Mesenchymal stem cell (in vitro differentiated cells and primary cell): ENCODE measurements around the gene RNF126.

Source experiments
- DNase-seq: peaks from one replicate; pipeline ENCODE4 v3.0.0-alpha.2; 2013
- H2AFZ ChIP-seq: one replicate; pipeline ENCODE4 v1.6.1; 2013; ENCODE audit warnings: low read depth, mild to moderate bottlenecking, control low read depth, inconsistent platforms, low read length, moderate library complexity
- H2AK5ac ChIP-seq: 2 replicates; pipeline ENCODE4 v1.6.1; 2013; ENCODE audit warnings: low read length, moderate library complexity, mild to moderate bottlenecking, inconsistent platforms; ENCODE audit not compliant: severe bottlenecking
- H2BK120ac ChIP-seq: one replicate; pipeline ENCODE4 v1.6.1; 2013; ENCODE audit warnings: low read depth, mild to moderate bottlenecking, inconsistent platforms, low read length, moderate library complexity
- H2BK12ac ChIP-seq, 2 experiments: one replicate each; pipeline ENCODE4 v1.6.1; 2013; ENCODE audit warnings: inconsistent platforms in 2 of 2, low read length in 2 of 2, mild to moderate bottlenecking in 2 of 2, moderate library complexity in 2 of 2, control low read depth in 1 of 2
- H2BK15ac ChIP-seq: one replicate; pipeline ENCODE4 v1.6.1; 2013; ENCODE audit warnings: mild to moderate bottlenecking, low read depth, inconsistent platforms; ENCODE audit not compliant: poor library complexity, severe bottlenecking
- H2BK5ac ChIP-seq: 2 replicates; pipeline ENCODE4 v1.6.1; 2013; ENCODE audit warnings: low read depth, mild to moderate bottlenecking, low read length, control low read depth, inconsistent platforms; ENCODE audit not compliant: poor library complexity, severe bottlenecking
- H3K14ac ChIP-seq, 2 experiments: one replicate each; pipeline ENCODE4 v1.6.1; 2013; ENCODE audit warnings: inconsistent platforms in 2 of 2, low read length in 2 of 2, control low read depth in 1 of 2, mild to moderate bottlenecking in 1 of 2, moderate library complexity in 1 of 2
- H3K18ac ChIP-seq, 2 experiments: one replicate each; pipeline ENCODE4 v1.6.1; 2013; ENCODE audit warnings: inconsistent platforms in 2 of 2, low read length in 2 of 2, control low read depth in 1 of 2, low read depth in 1 of 2, mild to moderate bottlenecking in 1 of 2
- H3K23ac ChIP-seq, 2 experiments: one replicate each; pipeline ENCODE4 v1.6.1; 2013; ENCODE audit warnings: inconsistent platforms in 2 of 2, low read length in 2 of 2, mild to moderate bottlenecking in 2 of 2, moderate library complexity in 2 of 2, control low read depth in 1 of 2
- H3K27ac ChIP-seq: 2 replicates; pipeline ENCODE4 v1.5.1; 2013; ENCODE audit warnings: mild to moderate bottlenecking, moderate library complexity, low read length, control low read depth, inconsistent platforms; ENCODE audit not compliant: poor library complexity, severe bottlenecking
- H3K27me3 ChIP-seq, 2 experiments: 2 replicates each; pipeline versions ENCODE4 v1.6.1 to v1.7.0; 2013; ENCODE audit warnings: low read length in 2 of 2, mild to moderate bottlenecking in 2 of 2, moderate library complexity in 2 of 2, control low read depth in 1 of 2, inconsistent platforms in 1 of 2; ENCODE audit not compliant: control insufficient read depth in 1 of 2, insufficient read depth in 1 of 2
- H3K36me3 ChIP-seq, 2 experiments: 2 replicates each; pipeline versions ENCODE4 v1.6.1 to v1.7.0; 2013; ENCODE audit warnings: low read length in 2 of 2, control low read depth in 1 of 2, inconsistent platforms in 1 of 2, low read depth in 1 of 2, mild to moderate bottlenecking in 1 of 2; ENCODE audit not compliant: insufficient read depth in 2 of 2, control insufficient read depth in 1 of 2
- H3K4ac ChIP-seq, 2 experiments: one replicate each; pipeline ENCODE4 v1.6.1; 2013; ENCODE audit warnings: inconsistent platforms in 2 of 2, low read length in 2 of 2, mild to moderate bottlenecking in 2 of 2, moderate library complexity in 2 of 2, control low read depth in 1 of 2, low read depth in 1 of 2
- H3K4me1 ChIP-seq: 2 replicates; pipeline ENCODE4 v1.6.1; 2013; ENCODE audit warnings: low read depth, low read length, control low read depth; ENCODE audit not compliant: control insufficient read depth, insufficient read depth
- H3K4me2 ChIP-seq: 2 replicates; pipeline ENCODE4 v1.6.1; 2013; ENCODE audit warnings: low read length, mild to moderate bottlenecking, inconsistent platforms; ENCODE audit not compliant: poor library complexity, severe bottlenecking
- H3K4me3 ChIP-seq, 2 experiments: 2 replicates each; pipeline versions ENCODE4 v1.5.1 to v1.7.0; 2013; ENCODE audit warnings: low read length in 2 of 2, mild to moderate bottlenecking in 2 of 2, control low read depth in 1 of 2, low read depth in 1 of 2; ENCODE audit not compliant: insufficient read depth in 1 of 2
- H3K79me1 ChIP-seq: replicated peaks from 2 replicates; pipeline ENCODE4 v1.6.1; 2013; ENCODE audit warnings: mild to moderate bottlenecking, control low read depth, low read length, inconsistent platforms; ENCODE audit not compliant: poor library complexity, severe bottlenecking
- H3K9ac ChIP-seq: 2 replicates; pipeline ENCODE4 v1.7.0; 2013; ENCODE audit warnings: mild to moderate bottlenecking, low read length, moderate library complexity
- H3K9me3 ChIP-seq: 2 replicates; pipeline ENCODE4 v1.7.0; 2013; ENCODE audit warnings: mild to moderate bottlenecking, low read length; ENCODE audit not compliant: control insufficient read depth
- H4K8ac ChIP-seq: one replicate; pipeline ENCODE4 v1.6.1; 2013; ENCODE audit warnings: inconsistent platforms, mild to moderate bottlenecking, low read length, moderate library complexity
- H4K91ac ChIP-seq: one replicate; pipeline ENCODE4 v1.6.1; 2013; ENCODE audit warnings: mild to moderate bottlenecking, low read length, inconsistent platforms
- WGBS: methylation state at CpG from one replicate; pipeline ENCODE4 v1.1.7; 2013; ENCODE audit warnings: mixed read lengths; 5-methylcytosine and 5-hydroxymethylcytosine counted together

Gene RNF126

DNA sequence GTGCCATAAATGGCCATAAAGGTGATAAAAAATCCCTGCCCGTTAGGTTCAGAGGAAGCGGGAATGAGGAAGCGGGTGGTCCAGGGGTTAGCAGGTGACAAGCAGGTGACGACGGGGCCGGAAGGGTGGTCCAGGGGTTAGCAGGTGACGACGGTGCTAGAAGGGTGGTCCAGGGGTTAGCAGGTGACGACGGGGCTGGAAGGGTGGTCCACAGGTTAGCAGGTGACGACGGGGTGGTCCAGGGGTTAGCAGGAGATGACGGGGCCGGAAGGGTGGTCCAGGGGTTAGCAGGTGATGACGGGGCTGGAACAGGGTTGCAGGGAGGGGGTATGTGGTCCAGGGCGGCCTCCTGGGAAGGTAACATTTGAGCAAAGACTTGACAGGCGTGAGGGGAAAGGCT lies 26.0 kb upstream of the RNF126 start:
- Histone ChIP-seq H3K9me3 (no peaks in the 10 kb centered on the region), H3K27ac (no peak overlapping the region), H3K18ac (no peak overlapping the region), H3K4ac (no peak overlapping the region), H4K91ac (no peak overlapping the region), H3K14ac (no peak overlapping the region), H2BK5ac (no peak overlapping the region), H3K36me3 (no peaks in the 10 kb centered on the region), H3K9ac (no peak overlapping the region), H3K79me1 (no peaks in the 10 kb centered on the region), H2AFZ (no peak overlapping the region), H2BK120ac (no peak overlapping the region), H3K23ac (no peak overlapping the region), H3K27me3 (no peaks in the 10 kb centered on the region), H2AK5ac (no peak overlapping the region), H3K4me2 (no peak overlapping the region), H4K8ac (no peak overlapping the region), H3K4me3 (no peak overlapping the region), H3K4me1 (peaks cover 3% of the 10 kb centered on the region), H2BK12ac (no peak overlapping the region), H2BK15ac (no peak overlapping the region)
- no peak for DNase-seq
- WGBS, result 95% methylated on average over 17 of the region's 17 CpGs

DNA sequence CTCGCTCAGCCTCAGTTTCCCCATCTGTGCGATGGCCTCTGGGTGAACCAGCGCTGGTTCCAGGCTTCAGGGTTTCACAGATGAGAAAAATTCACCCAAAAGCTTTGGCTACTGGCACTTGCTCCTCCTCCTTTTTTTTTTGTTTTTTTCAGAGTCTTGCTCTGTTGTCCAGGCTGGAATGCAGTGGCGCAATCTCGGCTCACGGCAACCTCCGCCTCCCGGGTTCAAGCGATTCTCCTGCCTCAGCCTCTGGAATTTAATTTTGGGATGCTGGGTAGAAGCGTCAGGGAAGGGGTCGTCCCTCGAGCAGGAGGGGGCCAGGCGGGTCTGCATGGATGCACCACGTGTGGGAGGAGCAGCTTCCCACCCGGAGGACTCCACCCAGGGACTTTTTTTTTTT lies 25.2 kb upstream of the RNF126 start:
- 84% methylated on average over 15 of the region's 15 CpGs for WGBS
- Histone ChIP-seq H2BK12ac (no peak overlapping the region), H3K4ac (no peak overlapping the region), H3K9me3 (no peaks in the 10 kb centered on the region), H4K8ac (no peak overlapping the region), H4K91ac (no peak overlapping the region), H3K4me3 (no peak overlapping the region), H2BK120ac (no peak overlapping the region), H3K9ac (no peak overlapping the region), H3K27me3 (no peaks in the 10 kb centered on the region), H3K23ac (no peak overlapping the region), H2BK5ac (no peak overlapping the region), H3K79me1 (no peaks in the 10 kb centered on the region), H3K4me2 (no peak overlapping the region), H3K27ac (no peak overlapping the region), H3K18ac (no peak overlapping the region), H3K36me3 (peaks cover 0 to 2% of the 10 kb centered on the region in 2 experiments), H3K4me1 (peaks cover 3% of the 10 kb centered on the region), H2AFZ (no peak overlapping the region), H3K14ac (no peak overlapping the region), H2BK15ac (no peak overlapping the region), H2AK5ac (no peak overlapping the region)
- no peak for DNase-seq

DNA sequence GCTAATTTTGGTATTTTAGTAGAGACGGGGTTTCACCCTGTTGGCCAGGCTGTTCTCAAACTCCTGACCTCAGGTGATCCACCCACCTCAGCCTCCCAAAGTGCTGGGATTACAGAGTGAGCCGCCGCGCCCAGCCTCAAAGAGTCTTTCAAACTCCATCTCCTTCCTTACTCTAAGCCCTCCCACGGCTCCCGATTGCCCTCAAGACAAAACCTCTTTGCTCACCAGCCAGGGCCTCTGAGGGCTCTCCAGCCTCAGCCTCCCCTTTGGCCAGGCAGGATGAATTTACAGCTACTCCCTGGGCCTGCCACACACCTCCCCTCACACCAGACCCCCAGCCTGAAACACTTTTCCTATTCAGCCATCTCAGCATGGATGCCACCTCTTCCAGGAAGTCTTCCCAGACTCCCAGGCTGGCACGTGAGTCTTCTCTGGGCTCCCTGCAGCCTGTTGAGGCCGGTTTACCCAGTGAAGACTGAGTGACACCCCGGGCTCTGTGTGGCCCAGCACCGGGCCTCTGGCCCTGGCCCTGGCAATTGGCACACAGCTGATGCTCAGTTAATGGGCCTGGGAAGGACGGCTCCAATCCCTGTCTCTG lies 24.7 kb upstream of the RNF126 start:
- no peak overlapping the region for H3K18ac ChIP-seq
- H4K91ac ChIP-seq, result no peak overlapping the region
- H3K4me2 ChIP-seq, result no peak overlapping the region
- H4K8ac ChIP-seq, result peak overlapping the region; percentile 24
- no peak overlapping the region for H3K27ac ChIP-seq
- H3K4me3 ChIP-seq, result no peak overlapping the region
- H3K9me3 ChIP-seq, result no peaks in the 10 kb centered on the region
- H3K79me1 ChIP-seq, result no peaks in the 10 kb centered on the region
- no peak overlapping the region for H2AK5ac ChIP-seq
- no peak overlapping the region for H2BK120ac ChIP-seq
- H2BK5ac ChIP-seq, result no peak overlapping the region
- H3K27me3 ChIP-seq, result no peaks in the 10 kb centered on the region
- no peak for DNase-seq
- no peak overlapping the region for H3K23ac ChIP-seq
- no peak overlapping the region for H2AFZ ChIP-seq
- no peak overlapping the region for H3K4ac ChIP-seq
- H3K14ac ChIP-seq, result no peak overlapping the region
- H2BK15ac ChIP-seq, result no peak overlapping the region
- H3K9ac ChIP-seq, result no peak overlapping the region
- WGBS, result 89% methylated on average over 11 of the region's 11 CpGs
- peaks cover 0 to 7% of the 10 kb centered on the region in 2 experiments for H3K36me3 ChIP-seq
- H2BK12ac ChIP-seq, result no peak overlapping the region
- peaks cover 5% of the 10 kb centered on the region for H3K4me1 ChIP-seq

DNA sequence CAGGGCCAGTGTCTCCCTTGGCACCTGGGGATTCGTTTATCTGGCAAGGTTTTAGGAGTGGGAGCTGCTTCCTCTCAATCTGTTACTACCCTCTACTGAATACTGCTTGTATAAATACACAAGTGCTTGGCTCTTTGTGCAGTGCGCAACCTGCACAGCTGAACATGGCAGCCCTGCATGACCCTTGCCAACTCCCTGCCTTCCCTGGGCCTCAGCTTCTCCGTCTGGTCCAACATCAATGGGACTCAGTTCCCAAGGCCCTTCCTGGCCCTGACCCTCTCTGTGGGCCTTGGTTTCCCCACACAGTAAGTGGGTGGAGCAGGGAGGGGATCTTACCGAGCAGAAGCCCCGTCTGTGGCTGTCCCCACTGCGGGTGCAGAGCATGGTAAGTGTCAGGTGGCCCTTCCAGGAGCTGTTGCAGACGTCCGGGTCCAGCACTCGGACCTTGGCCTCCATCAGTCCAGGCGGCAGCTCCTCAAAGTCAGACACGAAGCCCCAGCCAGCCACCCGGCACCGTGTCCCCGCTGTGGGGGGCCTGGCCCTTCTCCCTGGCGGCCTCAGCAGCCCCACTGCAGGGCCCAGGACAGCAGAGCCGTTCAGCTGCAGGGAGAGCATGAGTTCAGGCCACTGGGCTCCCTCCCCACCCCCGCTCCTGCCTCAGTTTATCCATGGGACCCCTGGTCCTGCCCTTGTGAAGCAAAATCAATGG lies 23.7 kb upstream of the RNF126 start:
- Histone ChIP-seq H3K9me3 (no peaks in the 10 kb centered on the region), H3K18ac (no peak overlapping the region), H3K36me3 (peaks cover 0 to 15% of the 10 kb centered on the region in 2 experiments), H2AFZ (no peak overlapping the region), H3K9ac (no peak overlapping the region), H3K4me1 (peaks cover 5% of the 10 kb centered on the region), H2AK5ac (no peak overlapping the region), H3K4me2 (no peak overlapping the region), H2BK5ac (no peak overlapping the region), H3K27me3 (no peaks in the 10 kb centered on the region), H3K23ac (no peak overlapping the region), H4K91ac (no peak overlapping the region), H3K4ac (no peak overlapping the region), H4K8ac (peak overlapping the region; percentile 7), H2BK120ac (no peak overlapping the region), H2BK15ac (peak overlapping the region; percentile 9), H3K14ac (no peak overlapping the region), H3K79me1 (no peaks in the 10 kb centered on the region), H3K4me3 (no peak overlapping the region), H2BK12ac (no peak overlapping the region), H3K27ac (no peak overlapping the region)
- WGBS, result 80% methylated on average over 17 of the region's 17 CpGs
- no peak for DNase-seq
